Hematopoietic multipotent progenitor cell (in vitro differentiated cells): Measurements from ENCODE around the gene MBP. TPM values are rescaled to one million over a fixed set of nuclear protein-coding genes. Genes with fewer than 3 reads are reported as not detected.
A peak's percentile ranks its signal among the peaks of the same experiment; 100 is the strongest.

Experiments used
- DNase-seq, 3 donors: peaks; one replicate each; pipeline ENCODE4 v3.0.0-alpha.2; 2011 to 2015; ENCODE audit warnings: low read depth in 2 of 3, low spot score in 2 of 3
- total RNA-seq: library from RNA; depleted of rRNA; stranded (reverse); fragments of >200 nt; gene quantifications from one replicate; pipeline ENCODE4 v1.2.3, GENCODE V29; 2012

Gene MBP
- total RNA-seq, 1 donor = 47.7 TPM

DNA sequence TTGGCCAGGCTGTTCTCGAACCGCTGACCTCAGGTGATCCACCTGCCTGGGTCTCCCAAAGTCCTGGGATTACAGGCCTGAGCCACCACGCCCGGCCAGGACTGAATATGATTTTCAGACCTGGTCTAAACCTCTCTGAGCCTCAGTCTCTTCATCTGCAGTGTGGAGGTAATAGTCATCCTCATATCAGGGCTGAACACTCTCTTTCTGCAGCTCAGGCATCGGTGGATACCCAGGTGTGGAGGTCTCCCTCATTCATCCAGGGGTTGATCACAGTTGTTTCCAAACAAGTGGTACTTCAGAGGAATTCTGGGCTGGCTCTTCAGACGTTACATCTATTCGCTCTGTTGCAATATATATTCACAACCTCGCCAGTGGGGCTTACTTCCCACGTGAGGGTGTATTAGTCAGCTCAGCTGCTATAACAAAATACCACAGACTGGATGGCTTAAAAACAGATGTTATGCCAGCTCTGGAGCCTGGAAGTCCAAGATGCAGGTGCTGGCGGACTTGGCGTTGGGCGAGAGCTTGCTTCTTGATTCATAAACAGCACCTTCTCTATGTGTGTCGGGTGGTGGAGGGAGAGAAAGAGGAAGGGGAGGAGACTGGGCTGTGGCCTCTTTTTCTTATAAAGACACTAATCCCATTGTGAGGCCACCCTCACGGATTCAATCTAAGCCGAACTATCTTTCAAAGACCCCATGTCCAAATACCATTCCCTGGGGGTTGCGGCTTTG lies 2.9 kb upstream of the MBP start:
- no peak for DNase-seq

DNA sequence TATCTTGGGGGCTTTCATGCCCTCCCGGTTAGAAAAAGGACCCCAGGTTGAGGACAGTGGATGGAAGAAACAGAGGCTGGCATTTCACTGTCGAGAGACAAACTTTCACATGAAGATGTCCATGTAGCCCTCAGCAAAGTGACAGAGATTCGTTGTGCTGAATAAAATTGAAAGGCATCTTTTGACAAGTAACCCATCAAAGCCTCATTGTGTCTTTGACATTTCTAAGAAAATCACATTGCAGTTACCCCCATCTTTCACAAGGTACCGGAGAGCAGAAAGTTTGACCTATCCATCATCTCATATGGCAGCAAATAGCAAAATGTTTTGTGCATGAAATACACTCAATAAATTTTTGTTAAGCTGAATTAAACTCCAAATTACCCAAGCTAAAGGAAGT lies 2.0 kb upstream of the MBP start:
- DNase-seq = no peak

- DNase-seq = peak in 2 of 3 donors; percentile 64 to 67
Observed at GRCh38 chr18:77133835-77134496, 1.4 kb upstream of the MBP start.

GRCh38 chr18:77133051-77133834 lies 660 bp upstream of the MBP start:
- no peak for DNase-seq

- DNase-seq = no peak
Observed at GRCh38 chr18:77131652-77132368, 773 bp downstream of the MBP start.

DNA sequence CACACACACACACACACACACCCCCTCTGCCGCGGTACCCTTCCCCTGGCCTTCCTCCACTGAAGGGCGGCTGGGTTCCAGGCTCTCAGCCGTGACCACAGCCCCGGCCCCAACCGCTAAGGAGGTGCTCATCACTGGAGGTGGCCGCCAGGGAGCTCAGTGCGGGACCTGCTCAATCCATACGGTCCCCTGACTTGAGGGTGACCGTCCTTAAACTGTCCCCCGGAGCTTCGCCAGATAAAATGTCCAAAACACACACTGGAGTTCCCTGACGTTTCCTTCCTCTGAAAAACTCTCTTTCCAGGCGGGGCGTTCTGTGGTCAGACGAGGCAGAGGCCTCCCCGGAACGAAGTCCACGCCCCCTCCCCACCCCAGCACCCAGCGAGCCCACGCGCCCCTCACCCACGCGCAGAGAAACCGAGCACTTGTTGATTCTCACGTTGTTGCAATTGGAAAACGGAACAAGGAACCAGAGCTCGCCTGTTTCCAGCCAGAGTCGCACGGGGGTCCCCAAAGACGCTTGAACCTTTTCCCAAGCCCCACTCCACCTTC lies 1.4 kb downstream of the MBP start:
- DNase-seq = peak in 1 of 3 donors; percentile 44

GRCh38 chr18:77130229-77131099 lies 2.1 kb downstream of the MBP start:
- DNase-seq = no peak

GRCh38 chr18:77129150-77129551 lies 3.4 kb downstream of the MBP start:
- DNase-seq = no peak

DNA sequence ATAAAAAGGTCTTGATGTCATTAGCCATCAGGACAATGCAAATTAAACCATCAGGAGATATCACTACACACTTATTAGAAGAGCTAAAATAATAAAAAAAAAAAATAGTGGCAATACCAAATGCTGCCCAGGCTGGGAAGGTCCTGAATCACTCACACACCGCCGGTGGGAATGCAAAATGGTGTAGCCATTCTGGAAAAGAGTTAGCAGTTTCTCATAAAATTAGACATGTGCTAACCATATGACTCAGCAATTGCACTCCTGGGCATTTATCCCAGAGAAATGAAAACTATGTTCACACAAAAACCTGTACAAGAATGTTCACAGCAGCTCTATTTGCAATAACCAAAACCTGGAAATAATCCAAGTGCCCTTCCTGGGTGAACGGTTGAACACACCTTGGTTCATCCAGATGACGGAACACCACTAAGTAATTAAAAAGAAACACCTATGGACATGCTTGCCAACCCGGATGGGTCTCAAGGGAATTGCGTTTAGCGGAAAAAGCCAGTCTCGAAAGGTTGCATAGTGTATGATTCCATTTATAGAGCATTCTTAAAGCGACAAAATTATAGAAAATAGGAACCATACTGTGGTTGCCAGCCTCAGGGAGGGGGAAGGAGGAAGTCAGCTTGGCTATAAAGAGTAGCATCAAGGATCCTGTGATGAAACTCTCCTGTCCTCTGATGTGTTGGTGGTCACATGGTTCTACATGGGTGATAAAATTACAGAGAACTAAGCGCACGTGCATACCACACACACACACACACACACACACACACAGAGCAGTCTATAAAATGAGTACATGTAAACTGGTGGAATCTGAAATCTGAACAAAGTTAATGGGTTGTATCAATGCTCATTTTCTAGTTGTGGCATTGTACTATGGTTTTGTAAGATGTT lies 4.6 kb downstream of the MBP start:
- peak in 2 of 3 donors; percentile 71 to 83 for DNase-seq

GRCh38 chr18:77124452-77124922 lies 8.1 kb downstream of the MBP start:
- peak in 1 of 3 donors; percentile 57 for DNase-seq

- peak in 1 of 3 donors; percentile 45 for DNase-seq
Observed at GRCh38 chr18:77123320-77124231, 9.0 kb downstream of the MBP start.

DNA sequence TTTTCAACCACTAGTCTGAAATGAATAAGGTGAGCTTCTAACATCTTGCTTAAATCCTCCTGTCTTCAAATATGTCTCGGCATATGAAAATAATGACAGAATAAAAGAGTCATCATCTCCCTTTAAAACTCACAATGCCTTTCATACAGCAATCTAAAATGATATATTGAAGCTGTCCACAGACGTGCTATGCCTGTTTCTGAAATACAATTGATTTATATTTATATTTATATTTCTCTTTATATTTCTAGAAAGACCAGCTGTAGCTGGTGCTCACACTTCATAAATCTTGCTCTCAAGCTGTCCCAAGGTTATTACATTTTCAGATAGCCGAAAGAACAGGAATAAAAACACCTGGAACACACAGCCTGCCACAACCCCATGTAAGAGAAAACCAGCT lies 11.1 kb downstream of the MBP start:
- no peak for DNase-seq

GRCh38 chr18:77119851-77120491 lies 12.6 kb downstream of the MBP start:
- no peak for DNase-seq

- no peak for DNase-seq
Observed at GRCh38 chr18:77119101-77119850, 13.3 kb downstream of the MBP start.

- no peak for DNase-seq
Observed at GRCh38 chr18:77118256-77119090, 14.1 kb downstream of the MBP start.
